Transverse colon (tissue), 4 donors: ENCODE measurements around the gene SCYGR1. TPM values are rescaled to one million over a fixed set of nuclear protein-coding genes. Genes with fewer than 3 reads are reported as not detected.

Experiments used
- DNase-seq: peaks from one replicate; pipeline ENCODE4 v3.0.0-alpha.2; 2019
- H3K27ac ChIP-seq, 4 donors: fragments of 200-600 bp; sonication (generic); 2 replicates each; pipeline ENCODE4 v1.5.1; 2016 to 2018; ENCODE audit warnings: inconsistent platforms in 4 of 4
- H3K27me3 ChIP-seq: fragments of 200-600 bp; sonication (generic); 2 replicates; pipeline ENCODE4 v1.5.1; 2017; ENCODE audit warnings: inconsistent platforms
- H3K36me3 ChIP-seq, 4 donors: fragments of 200-600 bp; sonication (generic); 2 replicates each; pipeline ENCODE4 v1.5.1; 2017 to 2019; ENCODE audit warnings: inconsistent platforms in 4 of 4
- H3K4me1 ChIP-seq, 4 donors: fragments of 200-600 bp; sonication (generic); 2 replicates each; pipeline ENCODE4 v1.5.1; 2017 to 2020; ENCODE audit warnings: inconsistent platforms in 4 of 4
- H3K4me3 ChIP-seq, 4 donors: fragments of 200-600 bp; sonication (generic); 1 replicate in 1 of 4; 2 replicates in 3 of 4; pipeline versions ENCODE4 v1.5.1 to v1.6.1; 2017 to 2019; ENCODE audit warnings: inconsistent platforms in 4 of 4
- H3K9me3 ChIP-seq, 2 donors: fragments of 200-600 bp; sonication (generic); 2 replicates each; pipeline ENCODE4 v1.5.1; 2017 to 2019; ENCODE audit warnings: inconsistent platforms in 2 of 2
- CTCF ChIP-seq, 5 experiments: fragments of 200-600 bp in 3 of 5; fragments of 450-650 bp in 2 of 5; sonication (generic) in 3 of 5; IDR thresholded peaks; 1 replicate in 2 of 5; 2 replicates in 3 of 5; pipeline ENCODE4 v1.5.1; 2016 to 2017; ENCODE audit warnings: antibody characterized with exemption in 5 of 5, inconsistent platforms in 3 of 5, mild to moderate bottlenecking in 2 of 5, moderate library complexity in 1 of 5
- EP300 ChIP-seq: sonication (generic); formaldehyde crosslinking; IDR thresholded peaks from one replicate; pipeline ENCODE4 v1.6.1; 2017; ENCODE audit warnings: antibody characterized with exemption, low read depth
- POLR2A ChIP-seq: fragments of 450-650 bp; IDR thresholded peaks from one replicate; pipeline ENCODE4 v1.6.1; 2016; ENCODE audit warnings: antibody characterized with exemption, mild to moderate bottlenecking, moderate library complexity
- POLR2AphosphoS5 ChIP-seq, 3 donors: sonication (generic); formaldehyde crosslinking; IDR thresholded peaks; one replicate each; pipeline ENCODE4 v1.6.1; 2016; ENCODE audit warnings: antibody characterized with exemption in 3 of 3
- WGBS, 2 donors: methylation state at CpG; one replicate each; pipeline ENCODE4 v1.1.5; 2018; ENCODE audit warnings: low coverage in 1 of 2; 5-methylcytosine and 5-hydroxymethylcytosine counted together
- in situ Hi-C, 4 donors: fragments of 200-750 bp; cut with MboI; loops; one replicate each; pipeline versions ENCODE4 v1.15.0 to v1.15.1; 2017; ENCODE audit warnings: low sequenced_read_pairs in 3 of 4, low pct_ligation_motif_present in 1 of 4, low pct_unique_long_range_greater_than_20kb in 1 of 4
- intact Hi-C: fragments of 100-400 bp; cut with DNase I; formaldehyde crosslinking; loops from one replicate; pipeline ENCODE4 v1.15.1; 2023; ENCODE audit warnings: low total_unique reads
- total RNA-seq, 4 donors: library from RNA; depleted of rRNA; stranded (reverse); fragments of >200 nt; gene quantifications; one replicate each; pipeline ENCODE4 v1.1.0, GENCODE V29; 2016

Gene SCYGR1
- total RNA-seq, 4 donors from 2014 or later, result not detected

- Histone ChIP-seq H3K27me3 (no peaks in the 10 kb centered on the region), H3K36me3 (no peaks in the 10 kb centered on the region), H3K4me1 (peaks cover 0 to 25% (median 13%) of the 10 kb centered on the region in 4 donors), H3K27ac (peak overlapping the region; percentile 43 to 63 (median 54)), H3K4me3 (no peak overlapping the region), H3K9me3 (no peaks in the 10 kb centered on the region)
- intact Hi-C loops (loop anchor here (10.0 kb wide), 1 partner anchor 358 kb away; no protein-coding TSS in a partner anchor), in situ Hi-C loops (loop anchor here in 3 of 4 donors (5.0 to 25.0 kb wide), 3 partner anchors 356 to 358 kb away; no protein-coding TSS in a partner anchor)
- TF ChIP-seq POLR2A (no peak), CTCF (IDR thresholded peaks at IDR 0.05) (peak; percentile 43 to 73 (median 63)), EP300 (no peak), POLR2AphosphoS5 (IDR thresholded peaks at IDR 0.05) (peak in 2 of 3 donors; percentile 52 to 68)
- 6 to 12% methylated on average over 5 to 7 of the region's 7 CpGs for WGBS, 2 donors
- peak; percentile 73 for DNase-seq
Measured at GRCh38 chr2:227406177-227407031, 18.7 kb upstream of the SCYGR1 start.

- Histone ChIP-seq H3K27me3 (no peaks in the 10 kb centered on the region), H3K36me3 (no peaks in the 10 kb centered on the region), H3K4me1 (peaks cover 0 to 25% (median 13%) of the 10 kb centered on the region in 4 donors), H3K9me3 (no peaks in the 10 kb centered on the region), H3K27ac (no peak overlapping the region), H3K4me3 (no peak overlapping the region)
- in situ Hi-C loops (loop anchor here in 3 of 4 donors (5.0 to 25.0 kb wide), 3 partner anchors 358 to 360 kb away; no protein-coding TSS in a partner anchor), intact Hi-C loops (loop anchor here (10.0 kb wide), 1 partner anchor 360 kb away; no protein-coding TSS in a partner anchor)
- no peak for DNase-seq
- no peak for TF ChIP-seq POLR2AphosphoS5 (IDR thresholded peaks at IDR 0.05)
- WGBS, 2 donors, result 72 to 74% methylated on average over 2 to 4 of the region's 4 CpGs
Measured at GRCh38 chr2:227404585-227405271, 17.0 kb upstream of the SCYGR1 start.

- in situ Hi-C loops, result loop anchor here in 2 of 4 donors (10.0 to 25.0 kb wide), 2 partner anchors 359 to 362 kb away; no protein-coding TSS in a partner anchor
- 60 to 69% methylated on average over 4 of the region's 4 CpGs for WGBS, 2 donors
Measured at GRCh38 chr2:227402959-227403358, 15.2 kb upstream of the SCYGR1 start.

GRCh38 chr2:227402321-227402720 lies 14.6 kb upstream of the SCYGR1 start:
- intact Hi-C loops, result loop anchor here (10.0 kb wide), 1 partner anchor 362 kb away; no protein-coding TSS in a partner anchor
- H3K4me1 ChIP-seq, result peaks cover 0 to 31% (median 19%) of the 10 kb centered on the region in 4 donors
- in situ Hi-C loops, result loop anchor here in 2 of 4 donors (10.0 to 25.0 kb wide), 2 partner anchors 360 to 362 kb away; no protein-coding TSS in a partner anchor
- no peak for DNase-seq
- H3K27ac ChIP-seq, result no peak overlapping the region
- no peaks in the 10 kb centered on the region for H3K27me3 ChIP-seq
- H3K9me3 ChIP-seq, result no peaks in the 10 kb centered on the region
- H3K36me3 ChIP-seq, result no peaks in the 10 kb centered on the region
- TF ChIP-seq POLR2A (no peak), POLR2AphosphoS5 (IDR thresholded peaks at IDR 0.05) (no peak), EP300 (no peak), CTCF (IDR thresholded peaks at IDR 0.05) (no peak)
- H3K4me3 ChIP-seq, result no peak overlapping the region

More at GRCh38 chr2:227402959-227403358, 15.2 kb upstream of the SCYGR1 start:
- Histone ChIP-seq H3K9me3 (no peaks in the 10 kb centered on the region), H3K27ac (no peak overlapping the region), H3K4me1 (peaks cover 0 to 31% (median 19%) of the 10 kb centered on the region in 4 donors), H3K27me3 (no peaks in the 10 kb centered on the region), H3K36me3 (no peaks in the 10 kb centered on the region), H3K4me3 (no peak overlapping the region)
- DNase-seq, result no peak
- TF ChIP-seq POLR2A (no peak), CTCF (IDR thresholded peaks at IDR 0.05) (no peak), EP300 (no peak), POLR2AphosphoS5 (IDR thresholded peaks at IDR 0.05) (no peak)
- intact Hi-C loops, result loop anchor here (10.0 kb wide), 1 partner anchor 362 kb away; no protein-coding TSS in a partner anchor
